Measurements from ENCODE around the gene PDIK1L. TPM values are rescaled to one million over a fixed set of nuclear protein-coding genes. Genes with fewer than 3 reads are reported as not detected.
A peak's percentile ranks its signal among the peaks of the same experiment; 100 is the strongest.

Gene PDIK1L
- 1 to 10 TPM; 3.7 to 5.2 (median 4.5) TPM for total RNA-seq
- polyA plus RNA-seq, result 1.1 TPM
- long read RNA-seq, donor 1, full-length matches to known transcripts, result 8 of 8 reads
- long read RNA-seq, donor 1, partial matches to known transcripts, result 0 of 8 reads
- long read RNA-seq, donor 1, other reads (novel, unspliced or antisense), result 0 of 8 reads
- long read RNA-seq, donor 2, partial matches to known transcripts, result 0 of 2 reads
- long read RNA-seq, donor 2, other reads (novel, unspliced or antisense), result 0 of 2 reads
- long read RNA-seq, donor 3, full-length matches to known transcripts, result 24 of 28 reads
- long read RNA-seq, donor 3, partial matches to known transcripts, result 0 of 28 reads
- long read RNA-seq, donor 3, other reads (novel, unspliced or antisense), result 4 of 28 reads
- long read RNA-seq, donor 4, full-length matches to known transcripts, result 5 of 5 reads
- long read RNA-seq, donor 4, partial matches to known transcripts, result 0 of 5 reads
- long read RNA-seq, donor 4, other reads (novel, unspliced or antisense), result 0 of 5 reads

DNA sequence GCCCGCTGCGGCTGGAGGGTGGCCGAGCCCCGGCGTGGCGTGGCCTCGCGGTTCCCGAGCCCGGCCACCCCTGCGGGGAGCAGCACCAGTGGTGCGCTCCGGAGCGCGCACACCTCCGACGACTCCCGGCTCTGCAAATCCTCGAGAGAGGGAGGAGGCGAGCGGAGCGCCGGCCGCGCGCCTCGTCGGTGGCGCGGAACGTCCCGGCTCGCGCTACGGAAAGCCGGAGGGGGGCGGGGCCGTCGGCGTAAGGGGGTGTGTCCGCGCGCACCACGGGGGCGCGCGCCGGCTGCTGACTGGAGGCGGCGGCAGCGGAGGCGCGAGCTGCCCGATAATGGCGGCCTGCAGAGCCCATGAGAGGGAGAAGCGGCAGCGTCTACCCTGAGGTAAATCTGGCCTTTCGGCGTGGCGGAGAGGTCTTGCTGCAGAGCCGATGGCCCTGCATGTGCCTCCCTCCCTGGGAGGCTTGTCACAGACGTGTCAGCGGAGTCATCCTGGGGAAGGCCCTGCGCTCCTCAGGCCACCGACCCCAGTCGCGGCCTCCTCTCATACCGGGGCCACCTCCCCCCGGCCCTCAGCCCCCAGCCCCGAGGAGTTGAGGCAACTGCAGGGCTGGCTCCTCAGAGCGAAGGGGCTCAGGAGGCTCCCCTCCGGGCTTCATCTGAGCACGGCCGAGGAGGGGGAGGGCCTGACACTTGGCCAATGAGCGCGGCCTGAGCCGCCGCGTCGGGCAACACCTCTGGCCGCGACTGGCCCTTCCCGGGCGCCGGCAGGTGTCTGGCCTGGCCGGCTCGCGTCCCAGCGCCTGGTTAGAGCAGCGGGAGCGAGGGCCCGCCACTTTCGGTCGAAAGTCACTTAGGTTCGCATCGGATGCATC is at the start of gene PDIK1L:
PDIK1L (plus strand) TSS at position 295 of the 877 bp plus-strand sequence. CDS start 2,485 bp downstream, outside the sequence.
- H3K27me3 ChIP-seq (ENCODE audit: control insufficient read depth, insufficient read depth), result no peaks in the 10 kb centered on the region
- H3K9me3 ChIP-seq (ENCODE audit: control insufficient read depth, low read length), result no peaks in the 10 kb centered on the region
- H3K4me1 ChIP-seq (ENCODE audit: control insufficient read depth, insufficient read depth, low read length), result no peaks in the 10 kb centered on the region
- H3K27ac ChIP-seq (ENCODE audit: low read length), result peak within 1 kb of the TSS; percentile 89
- ATAC-seq (peak; percentile 95 to 96), DNase-seq (peak; percentile 94 to 98 (median 97))
- intact Hi-C loops (cut with DNase I), result loop anchor here in 3 of 4 donors (5.0 kb wide), 2 partner anchors 46 to 51 kb away; partner anchors contain the start of gene FAM110D (in 1 of the 3)
- under 1% methylated on average over 96 of the region's 96 CpGs for WGBS
- H3K4me3 ChIP-seq (ENCODE audit: low read length), result peak within 1 kb of the TSS; percentile 84

DNA sequence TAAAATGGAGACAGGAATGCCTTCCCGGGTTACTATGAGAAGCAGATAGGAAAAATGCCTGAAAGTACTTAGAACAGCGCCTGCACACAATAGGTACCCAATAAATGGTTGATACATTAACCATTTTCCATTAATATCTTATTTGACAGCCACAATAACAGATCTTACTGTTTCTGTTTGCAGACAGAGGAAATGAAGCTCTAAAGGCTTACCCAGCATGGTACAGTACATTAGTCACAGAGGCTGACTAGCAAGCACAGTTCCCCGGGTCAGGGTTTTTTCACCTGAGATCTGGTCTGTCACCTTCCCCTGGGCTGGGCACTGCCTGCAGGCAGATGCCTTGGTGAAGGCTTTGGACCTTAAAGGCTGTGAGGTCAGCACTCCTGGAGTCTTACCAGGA is 47.1 kb upstream of the PDIK1L start:
- peak overlapping the region; percentile 58 for H3K4me3 ChIP-seq (ENCODE audit: low read length)
- ATAC-seq (no peak), DNase-seq (no peak)
- no peaks in the 10 kb centered on the region for H3K9me3 ChIP-seq (ENCODE audit: control insufficient read depth, low read length)
- H3K27me3 ChIP-seq (ENCODE audit: control insufficient read depth, insufficient read depth), result no peaks in the 10 kb centered on the region
- no peak overlapping the region for H3K27ac ChIP-seq (ENCODE audit: low read length)
- WGBS, result 55% methylated on average over 3 of the region's 3 CpGs
- intact Hi-C loops (cut with DNase I), result no loop called here
- peaks cover 3% of the 10 kb centered on the region for H3K4me1 ChIP-seq (ENCODE audit: control insufficient read depth, insufficient read depth, low read length)

DNA sequence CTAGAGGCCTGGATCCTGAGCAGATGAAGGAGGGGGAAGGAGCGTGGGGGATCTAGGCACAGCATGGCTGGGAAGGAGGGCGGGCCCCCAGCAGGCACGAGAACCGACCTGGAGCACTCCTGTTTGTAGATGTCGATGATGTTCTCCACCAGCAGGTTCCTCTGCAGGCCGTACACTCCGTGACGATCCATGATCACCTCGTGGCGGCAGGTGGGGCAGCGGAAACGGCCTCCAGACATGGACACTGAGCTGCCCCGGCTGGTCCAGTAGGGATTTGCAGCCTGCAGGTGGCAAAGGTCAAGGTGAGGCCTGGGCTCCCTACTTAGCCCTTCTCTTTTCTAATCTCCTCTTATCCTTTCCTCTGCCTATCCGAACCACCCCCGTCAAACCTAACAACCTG is 45.5 kb upstream of the PDIK1L start:
- H3K4me1 ChIP-seq (ENCODE audit: control insufficient read depth, insufficient read depth, low read length), result peaks cover 1% of the 10 kb centered on the region
- ATAC-seq (no peak), DNase-seq (no peak)
- H3K27me3 ChIP-seq (ENCODE audit: control insufficient read depth, insufficient read depth), result no peaks in the 10 kb centered on the region
- 54% methylated on average over 15 of the region's 15 CpGs for WGBS
- peak overlapping the region; percentile 58 for H3K4me3 ChIP-seq (ENCODE audit: low read length)
- H3K27ac ChIP-seq (ENCODE audit: low read length), result peak overlapping the region; percentile 61
- H3K9me3 ChIP-seq (ENCODE audit: control insufficient read depth, low read length), result no peaks in the 10 kb centered on the region
- intact Hi-C loops (cut with DNase I), result no loop called here

DNA sequence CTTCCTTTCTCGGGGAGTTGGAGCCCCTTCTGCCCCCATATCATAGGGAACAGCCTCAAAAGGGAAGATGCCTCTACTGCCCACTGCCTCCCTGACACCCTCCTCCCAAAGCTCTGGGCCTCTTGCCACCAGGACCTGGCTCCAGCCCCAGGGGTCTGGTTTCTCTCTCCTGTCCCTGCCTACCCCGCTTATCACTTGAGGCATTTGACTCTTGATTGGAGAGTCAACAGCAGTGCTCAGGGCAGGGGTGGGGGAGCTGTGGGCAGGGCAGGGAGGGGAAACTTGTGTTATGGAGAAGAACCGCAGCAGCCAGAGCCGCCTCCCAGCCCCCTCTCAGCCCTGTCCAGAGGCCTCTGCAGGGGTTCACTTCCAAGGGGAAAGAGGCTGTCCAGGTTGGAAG is 44.8 kb upstream of the PDIK1L start:
- ATAC-seq (peak; percentile 79 to 88), DNase-seq (peak; percentile 50 to 89 (median 84))
- H3K27me3 ChIP-seq (ENCODE audit: control insufficient read depth, insufficient read depth), result no peaks in the 10 kb centered on the region
- no peaks in the 10 kb centered on the region for H3K4me1 ChIP-seq (ENCODE audit: control insufficient read depth, insufficient read depth, low read length)
- intact Hi-C loops (cut with DNase I), result no loop called here
- 24% methylated on average over 4 of the region's 4 CpGs for WGBS
- peak overlapping the region; percentile 58 for H3K4me3 ChIP-seq (ENCODE audit: low read length)
- H3K9me3 ChIP-seq (ENCODE audit: control insufficient read depth, low read length), result no peaks in the 10 kb centered on the region
- peak overlapping the region; percentile 94 for H3K27ac ChIP-seq (ENCODE audit: low read length)

DNA sequence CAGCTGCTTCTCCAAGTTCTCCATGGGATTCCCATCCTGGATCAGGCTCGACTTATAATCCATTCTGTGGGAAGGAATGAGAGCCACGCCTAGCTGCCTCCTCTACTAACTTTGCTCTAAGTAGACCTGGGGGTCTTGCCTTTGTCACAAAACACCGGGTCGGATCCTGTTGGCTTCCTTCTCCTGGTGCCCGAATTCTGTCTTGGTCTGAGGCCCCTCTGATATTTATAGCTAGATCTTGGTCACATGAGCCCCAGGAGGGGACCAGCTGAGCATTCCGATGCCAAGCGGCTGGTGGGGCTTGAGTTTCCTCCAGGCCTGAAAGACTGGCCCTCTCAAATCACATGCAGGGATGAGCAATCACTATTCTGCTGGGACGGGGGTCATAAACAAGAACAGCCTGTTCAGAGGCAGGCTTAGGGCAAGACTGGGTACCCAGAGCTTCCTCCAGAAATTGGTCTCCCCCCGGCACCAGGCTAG is 44.2 kb upstream of the PDIK1L start, which contains the start of gene TRIM63:
TRIM63 (minus strand) TSS at position 199 of the 480 bp plus-strand sequence; CDS start at position 63, 136 bp downstream.
- H3K9me3 ChIP-seq (ENCODE audit: control insufficient read depth, low read length), result no peaks in the 10 kb centered on the region
- peak within 1 kb of the TSS; percentile 94 for H3K27ac ChIP-seq (ENCODE audit: low read length)
- DNase-seq (peak; percentile 56 to 83 (median 77)), ATAC-seq (peak; percentile 71 to 83)
- WGBS, result 34% methylated on average over 9 of the region's 9 CpGs
- no peaks in the 10 kb centered on the region for H3K27me3 ChIP-seq (ENCODE audit: control insufficient read depth, insufficient read depth)
- intact Hi-C loops (cut with DNase I), result no loop called here
- H3K4me3 ChIP-seq (ENCODE audit: low read length), result peak within 1 kb of the TSS; percentile 58
- H3K4me1 ChIP-seq (ENCODE audit: control insufficient read depth, insufficient read depth, low read length), result no peaks in the 10 kb centered on the region

DNA sequence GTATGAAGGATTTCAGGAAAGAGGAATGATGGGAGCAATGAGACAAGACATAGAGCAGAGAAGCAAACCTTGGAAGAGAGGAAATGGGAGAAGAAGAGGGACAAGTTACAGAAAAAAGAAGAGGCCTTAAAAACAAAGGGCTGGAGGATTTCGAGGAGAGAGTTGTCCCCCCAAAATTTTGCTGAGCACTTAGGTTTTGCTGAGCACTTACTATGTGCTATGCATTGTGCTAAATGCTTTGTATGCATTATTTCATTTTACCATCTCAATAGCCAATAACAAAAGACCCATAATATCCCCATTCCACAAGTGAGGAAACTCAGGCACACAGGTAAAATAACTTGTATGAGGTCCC is 41.7 kb upstream of the PDIK1L start:
- intact Hi-C loops (cut with DNase I), result no loop called here
- Histone ChIP-seq H3K27ac (ENCODE audit: low read length) (no peak overlapping the region), H3K4me3 (ENCODE audit: low read length) (no peak overlapping the region), H3K27me3 (ENCODE audit: control insufficient read depth, insufficient read depth) (no peaks in the 10 kb centered on the region), H3K9me3 (ENCODE audit: control insufficient read depth, low read length) (no peaks in the 10 kb centered on the region), H3K4me1 (ENCODE audit: control insufficient read depth, insufficient read depth, low read length) (no peaks in the 10 kb centered on the region)
- no peak for DNase-seq
- no peak for ATAC-seq
- WGBS, result 85% methylated on average over 1 of the region's 1 CpG

DNA sequence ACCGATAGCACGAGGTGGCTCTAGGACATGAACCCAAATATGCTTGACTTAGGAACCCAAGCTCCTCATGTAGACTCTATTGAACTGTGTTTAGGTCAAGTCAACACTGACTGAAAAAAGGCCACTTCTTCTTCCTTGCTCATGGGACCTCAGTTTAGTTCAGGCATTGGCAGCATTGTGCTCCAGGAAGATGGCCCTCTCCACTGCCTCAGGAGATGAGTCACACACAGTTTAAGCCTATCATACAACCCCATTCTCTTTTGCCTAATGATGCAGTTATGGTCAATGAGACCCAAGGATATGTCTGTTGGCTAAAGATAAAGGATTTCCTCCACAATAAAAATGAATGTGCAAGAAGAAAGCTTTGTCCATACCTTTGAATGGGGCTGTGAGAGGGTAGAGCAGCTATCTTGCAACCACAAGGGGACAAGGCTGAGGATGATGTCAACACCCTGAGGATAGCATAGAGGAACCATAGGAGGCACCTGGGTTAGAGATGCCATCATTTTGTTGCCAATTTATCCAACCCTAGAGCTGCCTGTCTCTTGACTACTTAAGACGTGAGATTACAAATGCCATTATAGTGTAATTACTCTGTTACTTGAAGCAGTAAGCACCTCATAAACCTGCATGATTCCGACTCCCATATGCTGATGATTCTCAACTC is 41.2 kb upstream of the PDIK1L start:
- intact Hi-C loops (cut with DNase I), result no loop called here
- no peak for ATAC-seq
- no peak for DNase-seq
- WGBS, result 91% methylated on average over 4 of the region's 4 CpGs
- Histone ChIP-seq H3K4me1 (ENCODE audit: control insufficient read depth, insufficient read depth, low read length) (no peaks in the 10 kb centered on the region), H3K27ac (ENCODE audit: low read length) (no peak overlapping the region), H3K27me3 (ENCODE audit: control insufficient read depth, insufficient read depth) (no peaks in the 10 kb centered on the region), H3K9me3 (ENCODE audit: control insufficient read depth, low read length) (no peaks in the 10 kb centered on the region), H3K4me3 (ENCODE audit: low read length) (no peak overlapping the region)

DNA sequence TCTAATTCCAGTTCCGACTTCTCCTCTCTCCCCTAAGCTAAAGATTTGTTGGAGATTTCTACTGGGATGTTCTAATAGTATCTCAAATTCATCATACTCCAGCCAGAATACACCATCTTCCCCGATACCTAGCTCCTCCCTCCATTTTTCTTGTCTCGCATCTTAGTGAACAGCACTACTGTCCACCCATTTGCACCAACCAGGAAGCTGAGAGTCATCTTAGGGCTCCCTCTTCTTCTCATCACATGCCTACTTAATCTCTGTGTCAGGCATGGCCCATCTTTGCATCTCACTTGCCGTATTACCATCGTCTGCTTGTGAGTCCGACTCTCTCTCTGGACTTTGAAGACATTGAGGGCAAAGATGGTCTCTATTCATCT is 40.7 kb upstream of the PDIK1L start:
- intact Hi-C loops (cut with DNase I), result no loop called here
- 94% methylated on average over 6 of the region's 6 CpGs for WGBS
- ATAC-seq, result no peak
- DNase-seq, result no peak
- Histone ChIP-seq H3K4me1 (ENCODE audit: control insufficient read depth, insufficient read depth, low read length) (no peaks in the 10 kb centered on the region), H3K4me3 (ENCODE audit: low read length) (no peak overlapping the region), H3K9me3 (ENCODE audit: control insufficient read depth, low read length) (no peaks in the 10 kb centered on the region), H3K27me3 (ENCODE audit: control insufficient read depth, insufficient read depth) (no peaks in the 10 kb centered on the region), H3K27ac (ENCODE audit: low read length) (no peak overlapping the region)

DNA sequence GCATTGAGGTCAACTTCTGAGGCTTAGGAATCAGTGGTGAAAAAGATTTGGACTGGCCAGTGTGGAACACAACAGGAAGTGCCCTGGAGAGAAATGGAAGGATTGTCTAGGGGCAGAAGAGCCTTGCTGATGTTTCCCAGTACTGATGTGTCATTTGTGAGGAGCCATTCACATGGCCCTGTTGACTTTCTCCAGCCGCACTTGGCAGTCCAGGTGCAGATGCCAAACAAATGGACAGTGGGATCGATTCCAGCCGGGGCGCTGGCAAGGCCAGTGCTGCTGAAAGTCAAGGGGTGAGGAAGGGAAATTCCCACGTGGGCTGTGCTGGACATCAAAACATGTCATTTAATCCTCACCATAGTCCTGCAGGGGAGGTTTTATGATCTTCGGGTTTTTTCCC is 39.3 kb upstream of the PDIK1L start:
- Histone ChIP-seq H3K27me3 (ENCODE audit: control insufficient read depth, insufficient read depth) (no peaks in the 10 kb centered on the region), H3K4me3 (ENCODE audit: low read length) (no peak overlapping the region), H3K4me1 (ENCODE audit: control insufficient read depth, insufficient read depth, low read length) (no peaks in the 10 kb centered on the region), H3K9me3 (ENCODE audit: control insufficient read depth, low read length) (no peaks in the 10 kb centered on the region), H3K27ac (ENCODE audit: low read length) (peak overlapping the region; percentile 80)
- intact Hi-C loops (cut with DNase I), result no loop called here
- 40% methylated on average over 6 of the region's 6 CpGs for WGBS
- DNase-seq (peak; percentile 32 to 73 (median 65)), ATAC-seq (peak in 1 of 2 donors; percentile 18)

DNA sequence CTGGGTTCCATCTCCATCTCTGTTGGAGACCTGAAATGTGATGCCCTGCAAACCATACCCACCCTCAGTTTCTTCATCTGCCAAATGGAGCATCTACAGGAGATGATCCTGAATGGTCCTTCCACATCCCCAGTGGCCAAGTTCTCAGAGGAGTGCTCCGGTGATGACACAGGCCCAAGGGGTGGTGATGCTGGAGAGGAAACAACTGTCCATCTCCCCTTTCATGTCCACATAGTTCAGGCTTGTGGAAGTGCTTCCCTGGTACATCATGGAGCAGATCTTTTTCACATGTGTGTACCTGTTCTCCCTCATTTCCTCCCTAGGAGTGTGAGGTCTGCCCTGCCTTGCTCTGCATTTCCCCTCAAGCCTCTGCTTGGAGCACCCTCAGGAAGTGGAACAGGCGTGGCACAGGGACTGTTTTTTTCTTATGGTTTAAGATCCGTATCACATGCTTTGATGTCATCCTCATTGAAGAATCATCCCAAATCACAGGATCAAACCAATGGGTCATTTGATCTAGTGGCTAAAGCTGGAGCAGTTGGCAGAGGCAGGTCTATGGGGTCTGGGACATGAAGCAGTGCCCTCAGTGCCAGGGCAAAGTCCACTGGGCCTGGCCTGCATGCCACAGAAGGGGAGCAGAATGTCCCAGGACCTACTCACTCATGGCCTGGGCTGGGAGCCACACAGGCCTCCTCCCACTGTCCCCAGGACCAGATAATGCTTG is 36.0 kb upstream of the PDIK1L start:
- DNase-seq (no peak), ATAC-seq (peak; percentile 58 to 71)
- Histone ChIP-seq H3K27me3 (ENCODE audit: control insufficient read depth, insufficient read depth) (no peaks in the 10 kb centered on the region), H3K9me3 (ENCODE audit: control insufficient read depth, low read length) (no peaks in the 10 kb centered on the region), H3K4me3 (ENCODE audit: low read length) (no peak overlapping the region), H3K4me1 (ENCODE audit: control insufficient read depth, insufficient read depth, low read length) (no peaks in the 10 kb centered on the region), H3K27ac (ENCODE audit: low read length) (peak overlapping the region; percentile 46)
- intact Hi-C loops (cut with DNase I), result no loop called here
- 69% methylated on average over 3 of the region's 3 CpGs for WGBS
